GM13977 (cell line): Measurements from ENCODE around the gene MGLL.

Experiments used
- DNase-seq: peaks from one replicate; pipeline ENCODE4 v3.0.0; 2012; ENCODE audit warnings: low spot score
- CTCF ChIP-seq: IDR thresholded peaks from 2 replicates; pipeline ENCODE4 v1.5.1; 2012; ENCODE audit warnings: mild to moderate bottlenecking, control low read depth; ENCODE audit not compliant: insufficient read depth; ENCODE audit errors: extremely low read depth, missing control alignments
- in situ Hi-C: fragments of 300-500 bp; cut with MboI; formaldehyde crosslinking; loops from one replicate; pipeline ENCODE4 v1.12.0; 2022; ENCODE audit warnings: low sequenced_read_pairs, low pct_unique_long_range_greater_than_20kb, mixed read lengths, inconsistent platforms; ENCODE audit not compliant: unreplicated experiment

The MGLL gene

GRCh38 chr3:127749361-127749760, 73.0 kb downstream of the MGLL start:
- DNase-seq, result no peak
- TF ChIP-seq CTCF, result no peak
- in situ Hi-C loops, result no loop called here

DNA sequence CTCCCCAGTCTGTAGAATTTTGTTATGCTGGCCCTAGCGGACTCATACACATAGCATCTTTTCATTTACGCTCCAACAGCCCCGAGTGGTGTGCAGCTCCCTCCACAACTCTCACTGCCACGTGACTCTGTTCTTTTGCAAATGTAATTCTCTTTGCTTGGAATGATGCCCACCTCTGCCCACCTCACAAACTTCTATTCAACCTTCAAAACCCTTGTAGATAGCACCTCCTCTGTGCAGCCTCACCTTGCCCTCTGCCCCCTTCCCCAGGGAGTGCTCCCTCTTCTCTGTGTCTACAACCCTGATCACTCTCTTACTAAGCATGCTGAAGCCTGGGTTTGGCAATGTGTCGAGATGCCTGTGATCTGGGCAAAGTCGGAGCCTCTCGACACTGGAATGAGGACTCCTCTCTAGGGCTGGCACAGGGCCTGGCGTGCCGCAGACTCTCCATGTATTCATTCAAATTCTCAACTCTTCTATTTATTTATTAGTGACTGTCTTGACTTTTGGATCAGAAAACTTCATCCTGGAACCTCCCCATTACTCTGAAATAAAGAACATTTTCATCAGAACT, 73.5 kb downstream of the MGLL start:
- DNase-seq, result no peak
- no peak for TF ChIP-seq CTCF
- in situ Hi-C loops, result no loop called here

- TF ChIP-seq CTCF, result no peak
- DNase-seq, result no peak
- in situ Hi-C loops, result no loop called here
Measured at GRCh38 chr3:127747751-127748521, 74.4 kb downstream of the MGLL start.

DNA sequence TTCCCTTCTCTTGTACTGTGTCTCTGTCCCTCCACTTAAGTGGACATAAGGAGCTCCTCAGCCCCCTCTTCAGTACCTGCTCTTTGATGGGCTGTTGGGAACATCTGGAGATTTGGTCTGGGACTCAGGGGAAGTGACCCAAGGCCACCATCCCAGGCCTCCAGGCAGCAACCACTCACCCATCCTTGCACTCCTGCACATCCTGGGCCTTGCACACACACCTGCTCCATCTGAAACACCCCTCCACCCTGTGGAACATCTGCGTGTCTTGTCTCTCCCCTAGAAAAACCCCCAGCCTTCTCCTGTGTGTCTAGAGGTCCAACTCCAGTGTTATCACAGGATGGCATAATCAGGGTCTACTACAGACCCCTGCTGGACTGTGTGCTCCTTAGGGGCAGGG, 75.2 kb downstream of the MGLL start:
- in situ Hi-C loops, result no loop called here

DNA sequence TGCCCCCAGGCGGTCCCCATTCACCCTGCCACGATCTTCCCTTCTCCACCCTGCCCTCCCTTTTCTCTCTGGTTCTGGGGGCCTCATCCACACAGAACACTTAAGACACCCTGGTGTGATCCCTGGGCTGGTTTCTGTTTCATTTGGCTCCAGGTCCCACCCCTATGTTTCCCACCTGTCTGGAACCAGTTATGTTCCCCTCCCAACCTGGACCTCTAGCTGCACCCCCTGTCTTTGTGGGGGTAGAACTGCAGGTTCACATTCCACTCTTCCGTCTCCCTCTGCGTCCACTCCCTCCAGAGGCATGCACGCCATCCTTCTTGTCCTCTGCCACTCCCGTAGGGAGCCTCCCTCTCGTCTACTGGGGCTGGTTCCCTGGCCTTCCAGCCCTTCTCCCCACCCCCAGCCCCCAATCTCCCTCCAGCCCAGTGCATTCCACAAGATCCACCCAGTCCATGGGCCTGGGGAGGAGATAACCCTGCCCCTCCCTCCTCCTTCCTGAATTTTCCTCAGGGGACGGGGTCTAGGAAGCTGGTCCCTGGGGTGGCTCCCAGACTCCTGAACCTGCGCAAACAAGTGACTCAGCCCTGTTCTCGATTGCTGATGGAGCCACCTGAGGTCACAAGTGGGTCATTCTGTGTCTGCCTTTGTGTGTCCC, 75.8 kb downstream of the MGLL start:
- in situ Hi-C loops, result no loop called here
- peak; percentile 16 for TF ChIP-seq CTCF
- DNase-seq, result no peak

More for the DNA sequence above, 75.2 kb downstream of the MGLL start:
- no peak for DNase-seq
- TF ChIP-seq CTCF, result no peak

- in situ Hi-C loops, result no loop called here
- no peak for TF ChIP-seq CTCF
- DNase-seq, result no peak
Measured at GRCh38 chr3:127745656-127746399, 76.5 kb downstream of the MGLL start.
